Skeletal muscle tissue (tissue), 5 donors: Measurements from ENCODE around the gene FANCG. TPM values are rescaled to one million over a fixed set of nuclear protein-coding genes. Genes with fewer than 3 reads are reported as not detected.
A peak's percentile ranks its signal among the peaks of the same experiment; 100 is the strongest.

Experiments used
- H3K27ac ChIP-seq: one replicate; pipeline ENCODE4 v1.7.0; 2013; ENCODE audit warnings: mild to moderate bottlenecking, low read depth, low read length, inconsistent platforms
- H3K27me3 ChIP-seq, 3 donors: one replicate each; pipeline ENCODE4 v1.7.0; 2013; ENCODE audit warnings: low read length in 3 of 3; ENCODE audit not compliant: control insufficient read depth in 3 of 3, insufficient read depth in 3 of 3
- H3K36me3 ChIP-seq, 3 donors: one replicate each; pipeline ENCODE4 v1.7.0; 2013; ENCODE audit warnings: low read length in 3 of 3; ENCODE audit not compliant: control insufficient read depth in 3 of 3, insufficient read depth in 3 of 3
- H3K4me1 ChIP-seq, 3 donors: one replicate each; pipeline ENCODE4 v1.7.0; 2013; ENCODE audit warnings: low read length in 3 of 3, mild to moderate bottlenecking in 3 of 3; ENCODE audit not compliant: control insufficient read depth in 3 of 3, insufficient read depth in 3 of 3
- H3K4me3 ChIP-seq, 3 donors: one replicate each; pipeline ENCODE4 v1.7.0; 2013; ENCODE audit warnings: low read length in 3 of 3
- H3K9ac ChIP-seq, 3 donors: one replicate each; pipeline ENCODE4 v1.7.0; 2013; ENCODE audit warnings: low read length in 3 of 3, mild to moderate bottlenecking in 3 of 3, moderate library complexity in 2 of 3, low read depth in 1 of 3
- H3K9me3 ChIP-seq, 3 donors: one replicate each; pipeline ENCODE4 v1.7.0; 2013; ENCODE audit warnings: low read length in 3 of 3; ENCODE audit not compliant: control insufficient read depth in 3 of 3
- small RNA-seq: library from RNA; depleted of rRNA; stranded (forward); fragments of <200 nt; gene quantifications from one replicate; pipeline ENCODE3, GENCODE V24; 2014
- total RNA-seq: library from RNA; depleted of rRNA; stranded (reverse); fragments of >200 nt; gene quantifications from one replicate; pipeline ENCODE4 v1.2.3, GENCODE V29; 2014
- donor health status: Osteomylitis.

Gene FANCG
- total RNA-seq, 1 donor from 2014 or later, result 14.6 TPM

- H3K9ac ChIP-seq, result no peak overlapping the region
- H3K27ac ChIP-seq, result no peak overlapping the region
- H3K36me3 ChIP-seq, result peaks cover 0 to 21% (median 15%) of the 10 kb centered on the region in 3 donors
- peaks cover 0 to 8% (median 4%) of the 10 kb centered on the region in 3 donors for H3K4me1 ChIP-seq
- no peak overlapping the region for H3K4me3 ChIP-seq
- H3K27me3 ChIP-seq, result no peaks in the 10 kb centered on the region
- no peaks in the 10 kb centered on the region for H3K9me3 ChIP-seq
These were observed 52.4 kb downstream of the FANCG start for GRCh38 chr9:35027374-35027773.

GRCh38 chr9:35026671-35027070 lies 53.1 kb downstream of the FANCG start:
- peaks cover 4 to 24% (median 17%) of the 10 kb centered on the region in 3 donors for H3K36me3 ChIP-seq
- H3K9me3 ChIP-seq, result no peaks in the 10 kb centered on the region
- H3K27me3 ChIP-seq, result no peaks in the 10 kb centered on the region
- peak overlapping the region; percentile 33 for H3K27ac ChIP-seq
- H3K9ac ChIP-seq, result no peak overlapping the region
- H3K4me3 ChIP-seq, result no peak overlapping the region
- peaks cover 0 to 8% (median 4%) of the 10 kb centered on the region in 3 donors for H3K4me1 ChIP-seq

Small RNA genes within 50 kb of the gene (small RNA-seq; reads per million reads assigned to genes)
- gene RN7SL338P, result not detected

Other genes with a start within 250 kb of the FANCG start
- under 0.01 TPM for gene PHF24, start 121.7 kb downstream of the FANCG start, total RNA-seq
- gene DNAJB5, start 90.2 kb downstream of the FANCG start, total RNA-seq, result 14.1 TPM
- 212 TPM for gene VCP, start 7.3 kb downstream of the FANCG start, total RNA-seq
- 6.3 TPM for gene PIGO, start 16.6 kb upstream of the FANCG start, total RNA-seq
- gene STOML2, start 23.2 kb upstream of the FANCG start, total RNA-seq, result 93.9 TPM
- gene ATOSB, start 35.9 kb upstream of the FANCG start, total RNA-seq, result 4.7 TPM
- 16.2 TPM for gene UNC13B, start 82.1 kb upstream of the FANCG start, total RNA-seq